ENCODE results near the gene SHOC2. TPM values are rescaled to one million over a fixed set of nuclear protein-coding genes. Genes with fewer than 3 reads are reported as not detected.

The SHOC2 gene
- total RNA-seq, 1 experiment from 2014 or later: 29.9 TPM

- BruUV-seq (replicated peaks): no TSS peak
- H3K4me1 Mint-ChIP-seq (ENCODE audit: low read depth, unreplicated experiment): no peaks in the 10 kb centered on the region
- H3K9me3 Mint-ChIP-seq (ENCODE audit: low read depth, unreplicated experiment): no peaks in the 10 kb centered on the region
- intact Hi-C loops (cut with micrococcal nuclease; ENCODE audit: unreplicated experiment): no loop called here
- H3K36me3 Mint-ChIP-seq (ENCODE audit: insufficient read depth, unreplicated experiment): no peaks in the 10 kb centered on the region
- CTCF ChIA-PET: no interaction called here
- H3K27me3 Mint-ChIP-seq (ENCODE audit: unreplicated experiment): no peaks in the 10 kb centered on the region
- DNase-seq: no peak
- TF ChIP-seq CTCF (IDR thresholded peaks at IDR 0.05; ENCODE audit: unreplicated experiment): no peak
- no peak overlapping the region for H3K27ac Mint-ChIP-seq (ENCODE audit: unreplicated experiment)
- H3K4me3 Mint-ChIP-seq (ENCODE audit: low read depth, unreplicated experiment): no peak overlapping the region
Observed at GRCh38 chr10:110985497-110986275, 66.3 kb downstream of the SHOC2 start.

- Mint-ChIP-seq H3K9me3 (ENCODE audit: low read depth, unreplicated experiment) (no peaks in the 10 kb centered on the region), H3K4me3 (ENCODE audit: low read depth, unreplicated experiment) (no peak overlapping the region), H3K27me3 (ENCODE audit: unreplicated experiment) (no peaks in the 10 kb centered on the region), H3K36me3 (ENCODE audit: insufficient read depth, unreplicated experiment) (no peaks in the 10 kb centered on the region), H3K4me1 (ENCODE audit: low read depth, unreplicated experiment) (no peaks in the 10 kb centered on the region), H3K27ac (ENCODE audit: unreplicated experiment) (no peak overlapping the region)
- CTCF ChIA-PET: no interaction called here
- intact Hi-C loops (cut with micrococcal nuclease; ENCODE audit: unreplicated experiment): no loop called here
- no TSS peak for BruUV-seq (replicated peaks)
- no peak for DNase-seq
- no peak for TF ChIP-seq CTCF (IDR thresholded peaks at IDR 0.05; ENCODE audit: unreplicated experiment)
Observed at GRCh38 chr10:110989016-110989415, 69.6 kb downstream of the SHOC2 start.

GRCh38 chr10:110992006-110992800, 72.8 kb downstream of the SHOC2 start:
- TF ChIP-seq CTCF (IDR thresholded peaks at IDR 0.05; ENCODE audit: unreplicated experiment): no peak
- CTCF ChIA-PET: no interaction called here
- no peak overlapping the region for H3K4me3 Mint-ChIP-seq (ENCODE audit: low read depth, unreplicated experiment)
- DNase-seq: no peak
- H3K36me3 Mint-ChIP-seq (ENCODE audit: insufficient read depth, unreplicated experiment): no peaks in the 10 kb centered on the region
- intact Hi-C loops (cut with micrococcal nuclease; ENCODE audit: unreplicated experiment): no loop called here
- H3K4me1 Mint-ChIP-seq (ENCODE audit: low read depth, unreplicated experiment): no peaks in the 10 kb centered on the region
- no TSS peak for BruUV-seq (replicated peaks)
- H3K9me3 Mint-ChIP-seq (ENCODE audit: low read depth, unreplicated experiment): no peaks in the 10 kb centered on the region
- no peak overlapping the region for H3K27ac Mint-ChIP-seq (ENCODE audit: unreplicated experiment)
- no peaks in the 10 kb centered on the region for H3K27me3 Mint-ChIP-seq (ENCODE audit: unreplicated experiment)

GRCh38 chr10:110993024-110993693, 73.8 kb downstream of the SHOC2 start:
- Mint-ChIP-seq H3K27me3 (ENCODE audit: unreplicated experiment) (no peaks in the 10 kb centered on the region), H3K4me1 (ENCODE audit: low read depth, unreplicated experiment) (no peaks in the 10 kb centered on the region), H3K27ac (ENCODE audit: unreplicated experiment) (no peak overlapping the region), H3K36me3 (ENCODE audit: insufficient read depth, unreplicated experiment) (no peaks in the 10 kb centered on the region), H3K9me3 (ENCODE audit: low read depth, unreplicated experiment) (no peaks in the 10 kb centered on the region), H3K4me3 (ENCODE audit: low read depth, unreplicated experiment) (no peak overlapping the region)
- CTCF ChIA-PET: no interaction called here
- intact Hi-C loops (cut with micrococcal nuclease; ENCODE audit: unreplicated experiment): no loop called here
- BruUV-seq (replicated peaks): no TSS peak
- no peak for TF ChIP-seq CTCF (IDR thresholded peaks at IDR 0.05; ENCODE audit: unreplicated experiment)
- DNase-seq: no peak

Measured in Calu3 (cell line).